Activated naive CD4-positive, alpha-beta T cell treated with anti-CD3 and anti-CD28 coated beads, Interleukin-2, amount 10 ng/mL, durations not matched to agents 7 days and 5 days (primary cell): Measurements from ENCODE around the gene GAPDH.

ENCODE experiments used
- CTCF ChIA-PET: fragments of 350-600 bp; sonication (Branson Sonifier 250); formaldehyde crosslinking; loops from one replicate; lab custom pipeline; 2021; ENCODE audit warnings: antibody characterized with exemption; lab: Charles Lee
- DNase-seq: peaks from one replicate; pipeline ENCODE4 v3.0.0-alpha.2; 2020
- H3K27ac Mint-ChIP-seq: one replicate; pipeline ENCODE4 v1.8.0; 2021; ENCODE audit warnings: mild to moderate bottlenecking, moderate library complexity, mixed read lengths
- H3K27me3 Mint-ChIP-seq: one replicate; pipeline ENCODE4 v1.8.0; 2021; ENCODE audit warnings: mild to moderate bottlenecking, mixed read lengths
- H3K36me3 Mint-ChIP-seq: one replicate; pipeline ENCODE4 v1.8.0; 2021; ENCODE audit warnings: mixed read lengths
- H3K4me1 Mint-ChIP-seq: one replicate; pipeline ENCODE4 v1.8.0; 2021; ENCODE audit warnings: mixed read lengths
- H3K4me3 Mint-ChIP-seq: one replicate; pipeline ENCODE4 v1.8.0; 2021; ENCODE audit warnings: mild to moderate bottlenecking, moderate library complexity, mixed read lengths
- H3K9me3 Mint-ChIP-seq: one replicate; pipeline ENCODE4 v1.8.0; 2021; ENCODE audit warnings: mixed read lengths

GAPDH gene

GRCh38 chr12:6542209-6543009 lies 8.1 kb downstream of the GAPDH start:
- peak overlapping the region; percentile 59 for H3K27ac Mint-ChIP-seq
- peaks cover 50% of the 10 kb centered on the region for H3K4me1 Mint-ChIP-seq
- peaks cover 39% of the 10 kb centered on the region for H3K36me3 Mint-ChIP-seq
- no peaks in the 10 kb centered on the region for H3K27me3 Mint-ChIP-seq
- no peaks in the 10 kb centered on the region for H3K9me3 Mint-ChIP-seq
- DNase-seq, result no peak
- no peak overlapping the region for H3K4me3 Mint-ChIP-seq
- CTCF ChIA-PET, result interaction anchor here (10.1 kb wide), 1 partner anchor 11 kb away, joined by 128 read pairs; the partner anchor contains the start of gene IFFO1

- no peak for DNase-seq
- Mint-ChIP-seq H3K4me3 (no peak overlapping the region), H3K36me3 (peaks cover 34% of the 10 kb centered on the region), H3K9me3 (no peaks in the 10 kb centered on the region), H3K4me1 (peaks cover 27% of the 10 kb centered on the region), H3K27ac (no peak overlapping the region), H3K27me3 (no peaks in the 10 kb centered on the region)
- CTCF ChIA-PET, result interaction anchor here (15.0 kb wide), 1 partner anchor 7 kb away, joined by 128 read pairs; the partner anchor contains the start of gene GAPDH
These were observed 11.7 kb downstream of the GAPDH start for GRCh38 chr12:6546016-6546415.

- DNase-seq, result no peak
- CTCF ChIA-PET, result interaction anchor here (15.0 kb wide), 1 partner anchor 9 kb away, joined by 128 read pairs; the partner anchor contains the start of gene GAPDH
- peaks cover 39% of the 10 kb centered on the region for H3K36me3 Mint-ChIP-seq
- H3K9me3 Mint-ChIP-seq, result no peaks in the 10 kb centered on the region
- H3K27me3 Mint-ChIP-seq, result no peaks in the 10 kb centered on the region
- no peak overlapping the region for H3K4me3 Mint-ChIP-seq
- H3K27ac Mint-ChIP-seq, result no peak overlapping the region
- H3K4me1 Mint-ChIP-seq, result peaks cover 23% of the 10 kb centered on the region
These were observed 13.2 kb downstream of the GAPDH start for GRCh38 chr12:6547566-6547965.

DNA sequence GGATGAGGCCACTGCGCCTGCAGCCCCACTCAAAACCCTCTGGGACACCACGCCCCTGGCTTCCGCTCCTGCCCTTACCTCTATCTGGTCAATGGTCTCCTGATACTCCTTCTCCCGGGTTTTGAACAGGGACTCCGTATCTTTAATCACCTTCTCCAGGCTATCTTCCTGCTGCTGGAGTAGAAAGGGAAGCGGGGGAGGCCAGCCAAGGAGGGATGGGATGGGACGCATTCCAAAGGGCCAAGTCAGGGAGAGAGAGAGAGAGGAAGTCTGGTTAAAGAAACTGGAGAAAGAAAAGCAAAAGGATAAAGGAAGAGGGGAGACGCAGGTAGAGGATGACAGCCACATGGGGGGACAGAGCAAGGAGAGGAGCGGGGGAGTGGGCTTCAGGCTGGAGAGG lies 13.7 kb downstream of the GAPDH start:
- Mint-ChIP-seq H3K4me1 (peaks cover 26% of the 10 kb centered on the region), H3K27me3 (no peaks in the 10 kb centered on the region), H3K9me3 (no peaks in the 10 kb centered on the region), H3K36me3 (peaks cover 43% of the 10 kb centered on the region), H3K27ac (no peak overlapping the region), H3K4me3 (no peak overlapping the region)
- DNase-seq, result no peak
- CTCF ChIA-PET, result interaction anchor here (15.0 kb wide), 1 partner anchor 9 kb away, joined by 128 read pairs; the partner anchor contains the start of gene GAPDH

DNA sequence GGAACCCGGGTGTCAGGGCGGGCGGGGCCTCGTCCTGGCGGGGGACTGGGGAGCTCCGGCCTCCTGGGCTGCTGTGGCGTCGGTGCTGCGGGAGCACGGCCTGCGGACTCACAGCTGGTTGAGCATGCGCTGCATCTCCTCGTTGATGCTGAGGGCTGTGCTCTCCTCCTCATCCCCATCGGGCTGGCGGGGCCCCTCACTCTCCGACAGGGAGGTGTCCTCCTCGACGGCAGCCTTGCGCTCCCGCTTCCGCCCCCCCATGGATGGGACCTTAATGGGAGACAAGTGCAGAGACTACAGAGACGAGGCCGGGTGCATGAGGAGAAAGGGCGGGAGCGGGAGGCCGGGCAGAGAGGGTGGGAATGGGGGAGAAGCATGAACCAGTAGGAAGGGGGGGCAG lies 14.2 kb downstream of the GAPDH start:
- DNase-seq, result no peak
- CTCF ChIA-PET, result interaction anchor here (15.0 kb wide), 1 partner anchor 10 kb away, joined by 128 read pairs; the partner anchor contains the start of gene GAPDH
- Mint-ChIP-seq H3K36me3 (peaks cover 43% of the 10 kb centered on the region), H3K4me1 (peaks cover 31% of the 10 kb centered on the region), H3K27me3 (no peaks in the 10 kb centered on the region), H3K9me3 (no peaks in the 10 kb centered on the region), H3K4me3 (no peak overlapping the region), H3K27ac (no peak overlapping the region)

GRCh38 chr12:6548966-6549683 lies 14.8 kb downstream of the GAPDH start:
- no peak for DNase-seq
- H3K27me3 Mint-ChIP-seq, result no peaks in the 10 kb centered on the region
- H3K36me3 Mint-ChIP-seq, result peaks cover 43% of the 10 kb centered on the region
- H3K4me1 Mint-ChIP-seq, result peaks cover 37% of the 10 kb centered on the region
- no peak overlapping the region for H3K27ac Mint-ChIP-seq
- CTCF ChIA-PET, result interaction anchor here (0.8 to 15.0 kb wide), 3 partner anchors 9 to 16 kb away, joined by 3 to 128 read pairs (median 5); partner anchors contain the start of gene GAPDH
- H3K9me3 Mint-ChIP-seq, result no peaks in the 10 kb centered on the region
- no peak overlapping the region for H3K4me3 Mint-ChIP-seq

GRCh38 chr12:6549684-6550151 lies 15.4 kb downstream of the GAPDH start:
- CTCF ChIA-PET, result interaction anchor here (0.8 to 15.0 kb wide), 3 partner anchors 8 to 15 kb away, joined by 3 to 128 read pairs (median 5); partner anchors contain the start of gene GAPDH
- Mint-ChIP-seq H3K27ac (no peak overlapping the region), H3K4me3 (no peak overlapping the region), H3K4me1 (peaks cover 43% of the 10 kb centered on the region), H3K27me3 (no peaks in the 10 kb centered on the region), H3K9me3 (no peaks in the 10 kb centered on the region), H3K36me3 (peaks cover 38% of the 10 kb centered on the region)
- no peak for DNase-seq

- Mint-ChIP-seq H3K4me1 (peaks cover 48% of the 10 kb centered on the region), H3K27me3 (no peaks in the 10 kb centered on the region), H3K27ac (no peak overlapping the region), H3K36me3 (peaks cover 40% of the 10 kb centered on the region), H3K4me3 (no peak overlapping the region), H3K9me3 (no peaks in the 10 kb centered on the region)
- CTCF ChIA-PET, result interaction anchor here (0.9 to 15.0 kb wide), 3 partner anchors 12 to 47 kb away, joined by 3 to 128 read pairs (median 50); partner anchors contain the start of genes GAPDH and NOP2
- no peak for DNase-seq
These were observed 16.2 kb downstream of the GAPDH start for GRCh38 chr12:6550294-6551062.

DNA sequence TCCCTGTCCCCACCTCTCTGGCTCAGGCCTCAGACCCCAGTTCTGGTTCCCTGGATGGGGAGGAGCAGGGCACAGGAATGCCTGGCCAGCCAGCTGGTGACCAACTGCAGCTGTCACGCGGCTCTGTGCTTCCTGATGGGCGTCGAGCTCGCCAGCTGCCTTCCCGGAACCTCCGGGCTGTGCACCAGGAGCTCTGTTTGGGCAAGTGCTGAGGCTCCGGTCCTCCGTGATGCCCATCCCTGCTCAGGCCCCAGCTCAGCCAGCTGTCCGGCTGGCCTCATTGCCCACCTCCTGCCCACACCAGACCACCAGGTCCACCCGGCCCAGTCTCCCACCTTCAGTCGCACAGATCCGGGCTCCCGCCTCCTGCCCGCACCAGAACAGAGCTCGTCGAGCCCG lies 16.7 kb downstream of the GAPDH start:
- H3K27me3 Mint-ChIP-seq, result no peaks in the 10 kb centered on the region
- DNase-seq, result no peak
- peaks cover 48% of the 10 kb centered on the region for H3K4me1 Mint-ChIP-seq
- no peak overlapping the region for H3K27ac Mint-ChIP-seq
- H3K9me3 Mint-ChIP-seq, result no peaks in the 10 kb centered on the region
- H3K4me3 Mint-ChIP-seq, result no peak overlapping the region
- H3K36me3 Mint-ChIP-seq, result peaks cover 35% of the 10 kb centered on the region
- CTCF ChIA-PET, result interaction anchor here (0.7 to 15.0 kb wide), 5 partner anchors 12 to 86 kb away, joined by 3 to 128 read pairs (median 4); partner anchors contain the start of genes GAPDH, MRPL51 and NOP2

GRCh38 chr12:6551496-6552139 lies 17.3 kb downstream of the GAPDH start:
- no peaks in the 10 kb centered on the region for H3K27me3 Mint-ChIP-seq
- H3K9me3 Mint-ChIP-seq, result no peaks in the 10 kb centered on the region
- CTCF ChIA-PET, result interaction anchor here (0.6 to 15.0 kb wide), 7 partner anchors 13 to 193 kb away, joined by 3 to 128 read pairs (median 4); partner anchors contain the start of genes GAPDH, MRPL51 and NOP2
- no peak overlapping the region for H3K4me3 Mint-ChIP-seq
- H3K27ac Mint-ChIP-seq, result peak overlapping the region; percentile 37
- peaks cover 35% of the 10 kb centered on the region for H3K36me3 Mint-ChIP-seq
- DNase-seq, result no peak
- H3K4me1 Mint-ChIP-seq, result peaks cover 53% of the 10 kb centered on the region

- Mint-ChIP-seq H3K27me3 (no peaks in the 10 kb centered on the region), H3K4me1 (peaks cover 54% of the 10 kb centered on the region), H3K9me3 (no peaks in the 10 kb centered on the region), H3K36me3 (peaks cover 34% of the 10 kb centered on the region), H3K4me3 (no peak overlapping the region), H3K27ac (peak overlapping the region; percentile 37)
- DNase-seq, result no peak
- CTCF ChIA-PET, result interaction anchor here (0.6 to 15.0 kb wide), 6 partner anchors 13 to 193 kb away, joined by 3 to 128 read pairs (median 6); partner anchors contain the start of genes GAPDH and NOP2
These were observed 17.8 kb downstream of the GAPDH start for GRCh38 chr12:6552140-6552551.

DNA sequence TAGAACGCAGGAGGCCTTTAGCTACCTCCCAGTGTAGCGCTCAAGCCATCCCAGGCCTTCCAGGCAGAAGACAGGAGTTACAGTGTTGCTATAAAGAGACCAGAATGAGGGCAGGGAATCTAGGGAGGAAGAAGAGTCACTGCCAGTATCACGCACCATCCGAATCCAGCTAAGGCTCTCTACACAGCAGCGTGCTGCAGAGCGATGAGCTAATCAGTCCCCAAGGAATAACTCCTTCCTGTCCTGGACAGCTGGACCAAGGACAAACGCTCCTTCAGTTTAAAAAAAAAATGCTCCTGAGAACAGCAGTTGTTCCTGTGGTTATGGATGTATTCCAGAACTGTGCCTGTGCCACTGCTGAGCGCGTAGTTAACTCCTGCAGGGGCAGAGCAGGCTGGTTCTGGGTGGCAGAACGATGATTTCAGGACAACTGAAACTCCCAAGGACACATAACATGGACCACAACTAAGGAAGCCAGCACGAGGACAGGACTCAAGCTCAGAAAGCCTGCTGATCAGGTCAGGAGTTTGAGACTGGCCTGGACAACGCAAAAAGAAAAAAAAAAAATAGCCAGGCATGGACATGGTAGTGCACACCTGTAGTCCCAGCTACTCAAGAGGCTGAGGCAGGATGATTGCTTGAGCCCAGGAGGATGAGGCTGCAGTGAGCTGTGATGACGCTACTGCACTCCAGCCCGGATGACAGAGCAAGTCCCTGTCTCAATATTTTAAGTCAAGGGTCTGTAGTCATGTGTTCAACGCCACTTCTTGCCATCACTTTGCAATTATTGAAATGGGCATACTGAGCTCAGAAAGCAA lies 18.9 kb downstream of the GAPDH start:
- no peak for DNase-seq
- H3K27me3 Mint-ChIP-seq, result no peaks in the 10 kb centered on the region
- no peaks in the 10 kb centered on the region for H3K9me3 Mint-ChIP-seq
- H3K4me3 Mint-ChIP-seq, result no peak overlapping the region
- CTCF ChIA-PET, result interaction anchor here (0.6 to 15.0 kb wide), 10 partner anchors 12 to 149 kb away, joined by 3 to 128 read pairs (median 6); partner anchors contain the start of genes GAPDH and NOP2
- H3K27ac Mint-ChIP-seq, result no peak overlapping the region
- peaks cover 29% of the 10 kb centered on the region for H3K36me3 Mint-ChIP-seq
- peaks cover 60% of the 10 kb centered on the region for H3K4me1 Mint-ChIP-seq
